Stimulated activated CD4-positive, alpha-beta T cell treated with anti-CD3 and anti-CD28 coated beads, TNF-alpha, amount 100 ng/mL, for 24 hours (primary cell): ENCODE results near the gene BAIAP2.

ENCODE experiments used
- DNase-seq, 3 experiments: peaks; one replicate each; pipeline ENCODE4 v3.0.0-alpha.2; 2020; ENCODE audit warnings: low read depth in 3 of 3

The BAIAP2 gene

DNA sequence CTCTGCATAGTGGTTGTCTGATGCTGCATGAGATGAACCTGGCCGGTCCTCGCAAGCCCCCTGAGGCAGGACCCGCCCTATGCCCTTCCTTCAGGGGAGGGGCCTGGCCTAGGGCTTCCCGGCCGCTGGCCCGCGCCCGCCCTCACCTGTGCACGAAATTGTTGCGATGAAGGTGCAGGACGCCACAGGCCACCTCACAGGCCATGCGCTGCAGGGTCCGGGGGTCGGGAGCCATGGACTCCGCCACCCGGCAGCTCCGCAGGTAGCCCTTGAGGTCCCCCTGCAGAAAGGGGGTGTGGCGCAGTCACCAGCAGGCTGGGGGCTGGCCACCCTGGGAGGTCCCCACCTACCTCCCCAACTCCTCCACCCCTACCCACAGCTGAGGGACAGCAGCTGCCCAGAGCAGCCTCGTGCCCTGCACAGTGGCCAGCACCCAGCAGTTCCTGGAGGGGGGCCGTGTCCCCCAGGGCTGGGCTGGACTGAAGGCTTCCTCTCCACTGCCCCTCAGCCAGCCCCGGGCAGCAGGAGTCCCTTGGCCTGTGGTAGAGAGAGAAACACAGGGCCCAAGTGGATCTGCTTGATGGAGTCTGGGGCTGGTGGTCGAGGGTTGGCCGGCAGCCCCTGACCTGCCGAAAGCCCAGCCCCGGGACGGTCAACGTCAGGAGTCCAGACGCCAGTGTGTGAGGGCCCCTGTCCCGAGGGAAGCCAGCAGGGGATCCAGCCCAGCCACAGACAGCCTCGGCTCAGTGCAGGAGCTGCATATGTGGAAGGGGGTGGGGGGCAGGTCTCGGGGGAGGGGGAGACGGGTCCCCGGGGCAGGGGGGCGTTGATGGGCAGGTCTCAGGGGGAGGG is 91.6 kb downstream of the BAIAP2 start:
- DNase-seq, result no peak

DNA sequence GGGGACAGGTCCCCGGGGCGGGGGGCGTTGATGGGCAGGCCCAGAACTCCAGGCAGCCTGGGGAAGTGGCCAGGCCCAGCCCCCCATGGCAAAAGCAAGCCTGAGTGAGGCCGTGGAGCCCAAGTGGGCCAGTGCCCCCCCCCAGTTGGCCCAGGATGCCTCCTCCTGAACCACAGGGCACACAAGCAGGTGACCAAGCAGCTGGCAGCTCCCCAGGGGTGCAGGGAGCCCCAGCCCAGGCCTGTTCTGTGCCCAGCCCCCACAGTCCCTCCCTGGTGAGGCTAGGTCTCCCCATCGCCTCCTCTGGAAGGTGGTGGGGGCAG is 92.1 kb downstream of the BAIAP2 start:
- no peak for DNase-seq

DNA sequence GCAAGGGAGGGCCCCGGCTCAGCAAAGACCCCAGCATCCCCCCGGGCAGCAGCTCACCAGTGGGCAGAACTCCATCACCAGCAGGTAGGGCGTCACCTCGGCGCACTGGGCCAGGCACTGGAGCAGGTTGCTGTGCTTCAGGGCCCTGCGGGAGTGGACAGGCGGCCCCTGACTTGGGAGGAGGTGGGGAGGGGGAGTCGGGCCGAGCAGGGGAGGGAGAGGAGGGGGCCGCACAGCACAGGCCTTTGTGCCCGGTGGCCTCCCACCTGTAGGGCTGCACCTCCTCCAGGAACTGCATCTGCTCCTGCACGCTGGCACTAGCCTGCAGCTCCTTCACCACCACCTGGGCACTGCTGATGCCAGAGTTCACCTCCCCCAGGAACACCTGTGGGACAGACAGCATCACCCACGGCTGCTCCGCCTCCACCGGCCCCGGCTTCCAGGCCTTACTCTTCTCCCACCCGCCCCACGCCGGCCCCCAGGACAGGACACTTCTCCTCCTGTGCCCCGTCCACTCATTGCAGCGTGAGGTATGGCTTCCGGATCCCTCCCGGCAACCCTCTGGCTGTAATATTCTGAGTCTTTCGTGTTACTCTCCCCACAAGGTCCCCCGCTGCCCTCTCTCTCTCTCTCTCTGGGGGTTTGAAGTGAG is 92.7 kb downstream of the BAIAP2 start:
- no peak for DNase-seq

DNA sequence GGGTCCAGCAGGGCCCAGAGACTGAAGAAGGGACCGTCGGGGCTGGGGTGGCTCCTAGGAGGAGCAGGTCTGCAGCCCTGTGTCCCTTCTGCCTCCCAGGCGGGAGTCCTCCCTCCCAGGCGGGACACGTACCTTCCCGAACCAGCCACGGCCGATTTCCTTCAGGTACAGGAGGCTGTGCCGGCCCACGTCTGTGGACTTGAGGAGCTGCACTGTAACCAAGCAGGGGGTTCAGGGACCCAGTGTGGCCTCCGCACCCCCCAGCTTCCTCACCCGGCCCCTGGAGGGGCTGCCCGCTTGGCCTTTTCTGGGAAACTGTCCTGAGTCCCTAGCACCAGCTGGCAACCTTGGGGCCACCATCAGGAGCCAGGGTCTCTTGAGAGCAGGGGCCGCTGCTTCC is 93.4 kb downstream of the BAIAP2 start:
- DNase-seq, result no peak

DNA sequence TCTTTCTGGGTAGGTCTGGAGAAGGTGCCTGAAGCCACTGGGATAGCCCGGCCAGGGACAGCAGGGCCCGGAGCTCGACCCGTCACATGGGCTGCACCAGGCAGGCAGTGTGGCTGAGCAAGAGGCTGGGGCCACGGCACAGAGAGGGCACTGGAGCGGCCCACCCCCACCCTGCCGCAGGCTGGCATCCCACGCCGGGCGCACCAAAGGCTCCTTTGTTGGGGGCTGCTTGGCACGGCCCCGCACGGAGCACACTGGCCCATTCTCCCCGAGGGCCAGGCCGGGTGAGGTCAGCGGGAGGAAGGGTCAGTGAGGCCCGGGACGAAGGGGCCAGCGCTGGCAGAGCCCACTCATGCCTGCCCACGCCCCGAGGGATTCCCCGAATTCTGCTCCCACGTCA is 93.8 kb downstream of the BAIAP2 start:
- DNase-seq, result no peak

DNA sequence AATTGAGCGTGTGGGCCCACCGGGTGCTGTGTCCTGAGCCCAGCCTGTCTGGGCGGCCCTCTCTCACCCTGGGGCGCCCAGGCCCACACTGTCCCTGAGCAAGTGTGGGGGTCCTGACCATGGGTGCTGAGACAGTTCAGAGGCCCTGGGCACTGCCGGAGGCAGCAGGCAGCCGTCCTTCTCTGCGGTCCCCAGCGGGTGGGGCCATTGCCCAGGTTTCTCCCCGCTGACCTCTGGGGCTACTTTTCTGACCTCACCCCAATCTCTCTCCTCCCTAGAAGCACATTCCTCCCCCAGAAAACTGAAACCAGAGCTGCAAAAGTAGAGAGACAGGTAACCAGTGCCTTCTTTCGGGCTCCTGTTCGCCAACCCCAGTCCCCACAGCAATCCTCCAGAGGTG is 94.3 kb downstream of the BAIAP2 start:
- no peak for DNase-seq

DNA sequence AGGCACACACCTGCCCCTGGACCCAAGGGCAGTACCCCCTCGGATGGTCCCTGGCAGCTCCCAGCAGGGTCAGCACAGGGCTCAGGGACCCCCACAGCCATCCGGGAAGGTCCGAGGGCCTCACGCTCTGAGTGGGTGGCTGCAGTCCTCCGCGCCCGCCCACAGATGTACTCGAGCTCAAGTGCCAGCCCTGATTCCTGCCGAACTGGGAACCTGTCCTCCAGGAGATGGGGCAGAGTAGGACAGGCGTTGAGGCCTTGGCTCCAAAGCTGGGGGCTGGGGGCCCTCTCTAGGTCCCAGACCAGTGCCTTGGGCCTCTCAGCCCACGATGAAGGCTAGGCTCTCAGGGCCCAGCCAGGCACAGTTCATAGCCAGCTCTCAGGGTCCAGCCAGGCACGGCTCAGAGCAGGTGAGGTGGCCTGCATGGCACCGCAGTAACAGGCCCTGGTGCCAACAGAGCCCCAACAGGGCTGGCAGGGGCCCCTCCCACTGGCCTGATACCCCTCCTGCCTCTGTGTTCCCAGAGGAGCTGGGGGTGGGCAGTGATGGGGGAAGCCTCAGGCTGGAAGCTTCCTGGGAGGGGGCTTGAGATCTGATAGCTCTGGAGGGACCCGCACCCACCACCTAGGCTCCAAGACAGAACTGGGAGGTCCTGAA is 94.9 kb downstream of the BAIAP2 start:
- no peak for DNase-seq

DNA sequence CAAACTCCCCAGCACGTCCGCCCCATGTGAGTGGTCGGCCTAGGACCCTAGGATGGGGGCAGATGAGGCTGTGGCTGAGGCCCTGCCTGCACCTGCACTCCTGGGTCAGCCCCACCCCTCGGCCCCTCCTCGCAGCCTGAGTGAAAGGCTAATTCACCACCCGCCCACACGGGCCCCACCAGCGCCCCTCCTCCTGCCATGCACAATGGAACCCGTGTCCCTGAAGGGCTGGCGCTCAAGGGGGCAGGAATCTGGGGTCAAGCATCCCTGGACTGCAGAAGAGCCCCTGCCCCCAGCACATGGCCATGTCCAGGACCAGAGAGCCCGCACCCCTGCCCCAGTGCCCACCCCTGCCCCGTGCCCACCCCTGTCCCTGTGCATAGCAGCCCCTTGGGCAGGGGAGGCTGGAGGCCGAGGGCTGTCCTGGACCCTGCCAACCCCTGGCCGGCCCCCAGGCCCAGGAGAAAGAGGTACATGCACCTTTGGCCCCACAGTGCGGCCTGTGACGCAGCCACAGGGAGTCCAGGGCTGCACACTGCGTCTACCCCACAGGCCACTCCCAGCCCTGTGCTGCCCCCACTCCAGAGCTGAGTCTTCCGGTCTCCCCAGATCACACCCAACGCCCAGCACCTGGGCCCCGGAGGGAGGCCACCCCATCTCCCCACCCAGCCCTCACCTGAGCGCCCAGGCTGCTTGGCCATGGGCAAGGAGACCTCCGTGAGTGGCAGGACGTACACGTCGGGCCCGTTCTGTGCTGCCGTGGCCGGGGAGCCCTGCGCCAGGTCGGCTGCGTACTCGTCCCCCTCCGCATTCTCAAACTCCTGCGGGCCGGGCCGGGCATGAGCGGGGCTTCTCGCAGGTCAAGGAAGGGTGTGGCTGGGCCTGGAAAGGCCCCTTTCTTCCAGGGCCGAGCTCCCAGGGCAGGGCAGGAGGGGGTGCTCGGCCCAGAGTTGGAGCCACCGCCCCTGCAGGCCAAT is 95.7 kb downstream of the BAIAP2 start:
- DNase-seq, result no peak

DNA sequence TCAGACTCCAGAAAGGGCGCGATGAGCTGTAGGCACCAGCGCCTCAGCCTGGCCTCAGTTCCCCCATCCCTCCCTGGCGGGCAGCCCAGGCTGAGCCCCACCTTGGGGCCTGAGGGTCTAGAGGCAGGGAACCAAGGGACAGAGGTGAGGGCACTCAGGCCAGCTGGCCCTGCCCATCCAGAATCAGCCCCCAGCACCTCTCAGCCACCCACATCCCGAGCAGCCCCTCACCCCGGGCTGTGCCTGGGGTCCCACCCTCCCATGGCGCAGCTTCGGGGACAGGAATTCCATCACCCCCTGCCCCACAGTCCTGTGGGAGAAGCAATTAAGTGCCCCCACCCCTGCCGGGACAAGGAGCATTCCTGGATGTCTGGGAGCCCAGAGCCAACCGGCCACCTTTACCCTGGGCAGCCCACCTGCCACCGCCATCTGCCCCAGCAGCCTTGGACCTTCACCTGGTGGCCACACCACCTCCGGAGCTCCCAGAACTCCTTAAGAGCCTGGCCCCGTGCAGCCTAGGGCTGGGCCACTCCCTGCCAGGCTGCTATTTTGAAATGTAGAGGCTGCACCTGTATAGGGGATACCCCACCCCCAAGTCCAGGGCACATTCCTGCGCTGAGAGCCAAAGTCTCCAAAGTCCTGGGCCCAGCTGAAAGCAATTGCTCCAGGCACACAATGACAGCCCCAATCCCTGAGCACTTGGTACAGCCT is 96.7 kb downstream of the BAIAP2 start:
- DNase-seq, result no peak

DNA sequence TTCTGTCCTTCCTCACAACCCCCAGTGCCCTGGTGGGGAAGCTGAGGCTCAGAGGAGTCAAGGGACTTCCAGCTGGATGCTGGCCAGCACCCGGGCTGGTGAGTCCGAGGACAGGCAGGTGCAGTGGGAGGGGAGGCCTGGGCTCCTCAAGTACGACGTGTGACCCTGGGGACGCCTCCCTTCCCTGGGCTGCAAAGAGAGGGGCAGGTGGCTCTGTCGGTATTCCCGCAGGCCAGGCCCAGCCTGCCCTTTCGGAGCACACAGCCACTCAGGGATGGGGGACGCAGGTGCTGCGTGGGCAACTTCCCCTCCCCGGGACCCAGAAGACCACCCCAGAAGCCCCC is 97.2 kb downstream of the BAIAP2 start:
- no peak for DNase-seq

DNA sequence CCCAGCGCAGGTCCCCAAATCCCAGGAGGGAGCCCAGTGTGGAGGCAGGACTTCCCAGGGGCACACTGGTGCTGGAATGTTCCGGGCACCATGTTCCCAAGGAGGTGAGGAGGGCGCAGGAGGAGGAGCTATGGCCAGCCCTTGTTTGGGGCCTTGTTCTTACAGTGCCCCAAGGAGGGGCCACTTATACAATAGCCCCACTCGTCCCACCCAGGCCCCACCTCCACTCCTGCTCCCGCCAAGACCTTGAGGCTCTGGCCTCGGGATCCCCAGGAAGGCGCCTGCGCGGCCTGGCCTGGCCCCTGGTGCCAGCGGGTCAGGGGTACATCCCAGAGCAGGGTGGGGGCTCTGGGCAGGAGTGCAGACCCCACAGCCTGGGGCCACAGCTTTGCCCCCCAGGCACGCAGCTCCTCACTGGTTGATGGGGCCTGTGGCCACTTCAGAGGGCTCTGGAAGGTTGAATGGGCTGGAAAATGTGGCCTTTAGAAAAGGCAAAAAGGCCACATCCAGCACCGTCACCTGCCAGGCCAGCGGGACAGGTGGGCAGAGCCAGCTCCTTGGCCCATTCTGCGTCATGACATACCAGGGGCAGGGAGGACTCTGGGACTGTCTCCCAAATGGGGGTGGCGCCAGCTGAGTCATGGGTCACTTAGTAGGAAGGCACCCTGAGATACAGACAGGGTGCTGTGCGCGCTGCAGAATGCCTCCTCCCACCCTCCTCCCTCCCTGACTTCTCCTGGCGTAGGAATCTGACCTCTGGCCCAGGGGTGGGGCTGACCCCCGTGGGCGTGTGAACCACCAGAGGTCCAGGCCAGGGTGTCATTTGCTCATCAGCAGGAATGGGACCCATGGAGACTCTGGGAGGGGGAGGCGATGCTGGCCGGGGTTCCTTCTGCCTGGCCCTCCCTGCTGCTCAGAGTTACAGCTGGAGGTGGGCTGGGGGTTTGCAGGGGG is 98.1 kb downstream of the BAIAP2 start:
- DNase-seq, result no peak

DNA sequence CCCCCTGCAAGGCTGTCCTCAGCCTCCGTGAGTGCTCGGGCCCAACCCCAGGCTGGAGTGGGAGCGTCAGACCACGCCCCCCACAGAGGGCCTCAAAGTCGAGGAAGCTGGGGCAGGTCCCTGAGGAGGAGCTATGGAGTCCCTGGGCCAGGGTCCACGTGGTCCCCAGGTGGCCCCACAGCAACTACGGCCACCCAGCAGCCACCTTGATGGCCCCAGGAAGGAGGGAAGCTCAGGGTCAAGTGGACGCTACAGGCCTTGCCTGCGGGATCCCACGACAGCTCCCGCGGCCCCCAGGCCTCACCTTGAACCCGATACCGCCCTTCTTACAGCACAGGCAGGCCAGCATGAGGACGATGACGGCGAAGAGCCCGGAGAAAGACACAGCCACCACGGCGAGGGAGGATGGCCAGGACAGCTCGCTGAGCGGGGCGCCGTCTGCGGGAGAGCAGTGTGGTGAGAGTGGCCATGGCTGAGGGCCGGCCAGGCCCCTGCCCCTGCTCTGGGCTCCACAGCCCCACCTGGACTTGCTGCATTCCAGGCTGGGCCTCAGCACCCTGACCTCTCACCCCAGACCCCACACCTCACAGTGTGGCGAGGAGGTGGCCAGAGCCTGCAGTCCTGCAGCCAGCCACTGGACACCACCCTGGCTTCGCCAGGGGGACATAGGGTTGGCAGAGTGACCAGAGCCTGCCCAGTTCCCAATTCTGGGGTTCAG is 99.3 kb downstream of the BAIAP2 start:
- no peak for DNase-seq

DNA sequence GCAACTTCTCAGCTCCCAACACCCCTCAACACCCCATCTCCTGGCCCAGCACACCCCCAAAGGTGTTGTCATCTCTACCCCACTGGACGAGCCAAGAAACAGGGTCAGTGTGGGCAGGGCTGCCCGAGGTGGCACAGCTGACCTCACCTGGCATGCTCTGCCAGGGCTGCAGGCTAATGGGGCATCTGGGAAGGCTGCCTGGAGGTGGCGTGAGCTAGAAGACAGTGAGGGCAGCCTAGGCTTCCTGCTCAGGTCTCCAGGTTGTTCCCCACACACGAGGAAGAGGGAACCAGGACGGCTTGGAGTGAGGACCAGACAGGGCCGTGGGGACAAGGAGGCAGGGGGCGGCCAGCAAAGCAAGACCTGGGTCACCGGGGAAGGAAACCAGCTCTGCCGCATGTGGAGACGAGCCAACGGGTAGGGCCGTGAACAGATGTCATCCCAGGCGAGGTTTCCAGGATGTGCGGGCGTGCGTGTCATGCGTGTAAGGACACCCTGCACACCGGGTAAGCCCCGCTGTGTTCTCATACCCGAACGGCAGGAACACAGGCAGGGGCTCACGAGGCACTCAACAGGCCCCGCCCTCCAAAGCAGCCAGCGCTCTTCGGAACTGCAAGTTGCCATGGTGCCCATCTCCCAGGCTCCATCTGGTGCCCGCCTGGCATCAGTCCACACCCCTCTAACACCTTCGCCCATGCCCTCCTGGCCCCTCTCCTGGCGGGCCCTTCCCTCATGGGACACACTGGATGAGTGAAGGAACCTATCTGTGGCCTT is 100.7 kb downstream of the BAIAP2 start:
- DNase-seq, result no peak

DNA sequence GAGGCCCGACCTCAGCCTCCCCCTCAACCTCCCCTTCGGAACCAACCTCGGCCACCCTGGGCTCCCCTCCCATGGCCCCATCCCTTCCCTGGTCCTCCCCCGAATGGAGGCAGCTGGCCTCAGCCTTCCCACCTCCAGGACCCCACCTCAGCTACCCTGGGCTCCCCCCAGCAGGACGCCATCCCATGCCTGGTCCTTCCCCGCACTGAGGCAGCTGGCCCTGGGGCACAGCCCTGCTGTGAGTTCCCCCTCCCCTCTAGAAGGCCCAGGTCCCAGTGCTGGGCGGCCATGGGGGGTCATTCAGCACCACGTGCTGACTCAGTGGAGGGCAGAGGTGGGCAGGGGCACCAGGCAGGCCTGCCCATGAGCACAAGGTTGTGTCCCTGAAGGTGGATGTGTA is 101.4 kb downstream of the BAIAP2 start:
- no peak for DNase-seq

DNA sequence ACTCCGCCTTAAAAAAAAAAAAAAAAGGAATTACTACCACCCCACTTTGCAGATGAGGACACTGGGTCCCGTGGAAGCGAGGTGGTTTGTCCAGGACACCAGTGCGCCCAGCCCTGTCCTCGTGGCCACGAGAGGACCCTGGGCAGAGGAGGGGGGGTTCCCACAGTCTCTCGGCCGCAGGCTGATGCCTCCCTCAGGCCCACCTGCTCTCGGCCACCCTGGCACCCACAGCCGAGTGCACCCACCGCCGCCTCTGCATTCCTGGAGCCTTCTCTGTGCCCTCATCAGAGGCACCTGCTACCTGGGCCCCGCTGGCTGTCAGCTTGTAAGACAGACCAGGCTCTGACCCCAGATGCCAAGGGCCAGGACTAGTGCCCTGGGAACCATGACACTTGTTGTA is 102.3 kb downstream of the BAIAP2 start:
- DNase-seq, result no peak

DNA sequence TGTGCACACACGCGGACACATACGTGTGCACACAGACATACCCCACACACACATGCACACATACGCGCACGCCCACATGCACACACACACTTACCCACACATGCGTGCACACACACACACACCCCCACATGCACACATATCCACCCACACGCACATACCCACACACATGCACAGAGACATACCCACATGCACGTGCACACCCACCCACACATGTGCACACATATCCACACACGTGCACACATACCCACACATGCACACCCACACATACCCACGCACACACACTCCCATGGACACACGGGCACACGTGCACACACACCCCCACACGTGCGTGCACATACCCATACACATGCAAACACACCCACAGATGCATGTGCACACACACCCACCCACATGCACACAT is 103.1 kb downstream of the BAIAP2 start:
- DNase-seq, result no peak

DNA sequence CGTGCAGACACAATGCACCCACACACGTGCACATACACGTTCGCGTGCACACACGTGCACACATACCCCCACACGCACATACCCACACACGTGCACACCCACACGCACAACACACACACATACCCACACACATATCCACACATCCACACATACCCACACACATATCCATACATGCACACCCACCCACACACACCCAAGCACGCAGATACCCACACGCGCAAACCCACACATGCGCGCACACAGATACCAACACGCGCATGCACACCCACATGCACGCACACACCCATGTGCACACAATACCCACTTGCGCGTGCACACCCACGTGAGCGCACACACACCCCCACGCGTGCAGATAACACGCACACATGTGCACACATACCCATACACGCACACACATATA is 103.5 kb downstream of the BAIAP2 start:
- no peak for DNase-seq

DNA sequence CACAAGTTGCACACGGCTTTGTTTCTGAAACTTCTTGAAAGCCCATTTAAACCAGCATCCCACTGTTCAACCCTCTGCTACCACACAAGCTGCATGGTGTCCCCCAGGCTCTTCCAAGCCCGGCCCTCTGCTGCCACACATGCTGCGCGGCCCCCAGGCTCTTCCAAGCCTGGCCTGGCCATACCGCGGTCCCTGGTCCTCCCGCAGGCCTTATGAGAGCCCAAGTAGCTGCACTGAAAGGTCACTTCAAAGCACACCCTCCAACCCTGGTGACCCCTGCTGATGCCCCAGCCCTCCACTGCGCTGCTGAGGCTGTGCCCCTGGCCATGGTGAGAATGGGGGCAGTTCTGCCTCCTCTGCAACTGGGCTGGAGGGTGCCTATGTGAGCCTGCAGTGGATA is 104.5 kb downstream of the BAIAP2 start:
- no peak for DNase-seq

DNA sequence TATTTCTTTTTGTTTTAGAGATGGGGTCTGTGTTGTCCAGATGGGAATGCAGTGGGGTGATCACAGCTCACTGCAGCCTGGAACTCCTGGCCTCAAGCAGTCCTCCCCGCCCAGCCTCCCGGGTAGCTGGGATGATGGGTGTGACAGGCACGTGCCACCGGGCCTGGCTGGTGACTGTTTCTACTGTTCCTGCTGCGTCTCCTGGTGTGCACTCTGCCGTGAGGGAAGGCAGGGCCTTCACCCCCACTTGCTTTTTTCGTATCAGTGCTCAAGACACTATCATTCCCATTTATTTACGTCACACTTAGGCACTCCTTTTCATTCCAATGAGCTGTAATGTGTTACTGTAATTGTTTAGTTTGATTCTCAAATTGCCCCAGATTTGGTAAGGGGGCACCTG is 105.1 kb downstream of the BAIAP2 start:
- DNase-seq, result no peak
